ENCODE measurements around the gene ATF6. TPM values are rescaled to one million over a fixed set of nuclear protein-coding genes. Genes with fewer than 3 reads are reported as not detected.
"Not testable (repeated sequence)": the region's sequence is repeated elsewhere in the genome, so short reads cannot be mapped to it uniquely, and the experiment has no call there.

The ATF6 gene
- total RNA-seq, 1 donor from 2014 or later, result 26.5 TPM

DNA sequence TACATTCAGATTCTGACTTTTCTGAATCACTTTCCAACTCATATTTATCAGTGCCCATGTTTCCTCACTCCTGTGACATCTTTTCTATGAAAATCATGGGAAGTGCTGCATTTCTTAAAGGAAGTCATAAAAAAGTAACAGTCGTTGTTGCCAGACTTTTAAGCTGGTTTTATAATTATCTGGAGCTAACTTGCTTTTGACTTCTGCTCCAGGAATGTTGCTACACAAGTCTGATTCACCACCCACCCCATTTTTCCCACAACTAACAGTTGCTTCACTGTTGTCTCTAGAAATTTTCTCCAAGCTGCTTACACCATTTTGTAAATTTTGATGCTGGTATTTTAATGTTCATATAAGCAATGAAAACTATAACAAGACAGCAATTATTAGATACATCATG is 32.6 kb upstream of the ATF6 start:
- DNase-seq (ENCODE audit: low spot score), result no peak

DNA sequence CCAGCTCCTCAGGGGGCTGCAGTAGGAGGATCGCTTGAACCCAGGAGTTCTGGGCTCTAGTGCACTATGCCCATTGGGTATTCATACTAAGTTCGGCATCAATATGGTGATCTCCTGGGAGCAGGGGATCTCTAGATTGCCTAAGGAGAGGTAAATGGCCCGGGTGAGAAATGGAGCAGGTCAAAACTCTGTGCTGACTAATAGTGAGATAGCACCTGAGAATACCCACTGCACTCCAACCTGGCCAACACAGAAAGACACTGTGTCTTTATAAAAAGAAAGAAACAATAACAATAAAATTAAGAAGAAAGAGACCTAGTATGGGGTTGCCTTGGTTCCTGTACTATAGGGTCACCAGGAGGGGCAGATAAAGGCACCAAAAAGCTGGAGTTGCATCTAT is 30.3 kb upstream of the ATF6 start:
- DNase-seq (ENCODE audit: low spot score), result no peak

DNA sequence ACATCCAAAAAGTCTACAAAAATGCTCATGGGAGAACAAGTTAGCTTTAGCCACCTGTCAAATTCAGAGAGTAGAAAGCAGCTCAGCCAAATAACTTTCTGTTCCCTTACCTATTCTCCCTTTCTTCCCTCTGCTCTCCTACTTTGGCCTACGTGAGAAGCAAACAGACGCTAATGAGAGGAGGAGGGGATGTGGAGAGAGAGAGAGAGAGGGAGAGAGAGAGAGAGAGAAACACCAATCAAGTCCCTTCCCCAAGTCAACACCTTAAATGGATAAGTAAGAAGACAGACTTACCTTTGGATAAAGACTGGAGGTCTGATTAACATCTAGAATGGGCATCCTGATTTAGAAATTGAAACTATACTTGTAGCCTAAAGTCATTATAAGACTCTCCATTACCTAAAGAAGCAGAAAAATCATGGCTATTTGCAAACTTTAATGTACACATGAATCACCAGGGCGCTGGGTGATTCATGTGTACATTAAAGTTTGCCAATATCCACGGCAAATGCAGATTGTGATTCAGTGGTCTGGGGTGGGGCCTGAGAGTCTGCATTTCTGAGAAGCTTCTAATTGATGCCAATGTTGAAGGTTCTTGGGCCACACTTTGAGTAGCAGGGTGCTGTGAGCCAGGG is 29.7 kb upstream of the ATF6 start:
- no peak for DNase-seq (ENCODE audit: low spot score)

DNA sequence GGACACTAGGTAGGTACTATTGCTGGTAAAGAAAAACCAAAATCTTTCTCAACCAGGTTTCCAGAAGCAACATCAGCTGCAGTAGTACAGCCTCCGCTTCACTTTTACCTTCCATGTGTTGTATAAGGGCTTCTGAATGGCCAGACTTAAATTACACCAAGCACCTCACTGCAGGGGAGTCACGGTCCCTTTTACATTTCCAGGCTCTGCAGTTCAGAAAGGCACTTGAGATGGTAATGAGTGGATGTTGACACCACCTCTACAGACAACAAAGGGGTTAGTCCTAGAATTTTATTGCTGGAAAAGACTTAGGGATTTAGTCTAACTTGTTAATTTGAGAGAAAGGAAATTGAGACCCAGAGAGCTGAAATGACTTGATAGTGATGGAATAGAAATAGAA is 28.5 kb upstream of the ATF6 start:
- no peak for DNase-seq (ENCODE audit: low spot score)

DNA sequence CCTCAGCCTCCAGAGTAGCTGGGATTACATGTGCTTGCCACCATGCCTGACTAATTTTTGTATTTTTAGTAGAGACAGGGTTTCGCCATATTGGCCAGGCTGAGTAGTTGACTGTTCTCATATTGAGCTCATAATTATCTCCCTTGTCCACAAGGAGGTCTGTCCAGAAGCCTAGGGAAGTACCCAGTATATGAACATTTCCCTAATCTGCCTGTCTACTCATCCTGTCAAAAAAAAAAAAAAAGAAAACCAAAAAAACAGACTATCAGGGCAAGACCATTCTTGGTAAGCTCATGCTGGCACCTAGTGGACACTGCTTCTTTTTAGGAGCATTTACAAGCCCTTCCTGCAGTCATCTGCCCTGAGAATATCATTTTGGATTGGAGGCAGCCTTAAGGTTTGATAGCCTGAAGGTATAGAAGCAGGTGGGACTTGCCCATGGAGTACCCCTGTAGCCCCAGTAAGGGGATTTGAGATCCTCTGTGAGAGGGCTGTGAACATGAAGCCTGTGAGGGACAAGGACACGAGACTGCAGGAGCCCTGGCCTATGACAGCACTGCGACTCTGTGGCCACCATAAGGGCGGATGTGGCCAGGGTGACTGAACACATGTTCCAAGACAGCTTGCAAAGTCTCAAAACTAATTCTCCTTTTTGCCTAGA is 27.4 kb upstream of the ATF6 start:
- no peak for DNase-seq (ENCODE audit: low spot score)

DNA sequence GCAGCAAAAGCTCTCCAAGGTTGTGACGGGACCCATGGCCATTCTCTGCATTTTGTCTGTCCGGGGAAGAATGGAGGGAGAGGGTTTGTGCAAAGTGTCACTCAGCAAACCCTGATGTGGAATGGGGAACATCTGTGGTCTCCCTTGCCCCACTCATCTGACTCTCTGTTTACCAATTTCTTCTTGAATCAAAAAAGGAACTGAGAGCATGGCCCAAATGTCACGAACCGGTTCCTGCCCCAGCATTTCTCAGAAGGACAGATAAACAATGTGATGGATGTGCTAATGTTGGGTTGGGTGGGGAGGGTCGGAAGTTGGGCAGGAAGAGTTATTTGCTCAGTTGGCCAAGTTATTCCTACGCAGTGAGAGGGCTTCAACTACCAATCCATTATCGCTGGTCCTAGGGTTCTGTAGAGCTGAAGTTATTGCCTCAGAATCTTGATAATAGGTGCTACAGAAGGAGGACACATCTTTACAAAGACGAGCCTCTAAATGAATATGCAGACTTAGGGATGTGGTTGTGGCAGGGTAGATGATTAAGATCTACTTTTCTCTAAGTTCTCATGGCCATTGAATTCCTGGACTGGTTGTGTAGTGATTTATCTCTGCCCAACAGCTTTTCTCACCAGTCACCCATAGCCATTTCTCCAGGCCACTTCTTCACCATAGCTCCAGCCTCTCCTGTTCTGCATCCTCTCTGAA is 26.1 kb upstream of the ATF6 start:
- DNase-seq (ENCODE audit: low spot score), result no peak

DNA sequence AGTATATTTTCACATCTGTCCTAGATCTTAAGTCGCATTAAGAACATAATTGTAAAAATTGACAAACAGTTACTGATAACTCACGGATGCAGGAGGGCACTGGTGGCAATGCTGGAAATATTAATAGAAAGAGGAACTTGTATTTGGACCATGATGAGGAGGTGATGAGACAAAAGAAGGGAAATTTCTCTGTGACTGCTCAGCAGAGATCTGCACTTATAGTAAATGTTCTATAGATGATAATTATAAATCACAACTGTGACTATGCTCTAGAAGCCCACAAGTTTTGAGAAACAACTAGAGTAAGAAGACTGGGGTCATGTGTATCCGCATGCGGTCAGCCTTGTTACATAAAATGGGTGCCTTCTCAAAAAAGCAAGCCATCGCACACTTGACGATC is 25.2 kb upstream of the ATF6 start:
- DNase-seq (ENCODE audit: low spot score), result no peak

DNA sequence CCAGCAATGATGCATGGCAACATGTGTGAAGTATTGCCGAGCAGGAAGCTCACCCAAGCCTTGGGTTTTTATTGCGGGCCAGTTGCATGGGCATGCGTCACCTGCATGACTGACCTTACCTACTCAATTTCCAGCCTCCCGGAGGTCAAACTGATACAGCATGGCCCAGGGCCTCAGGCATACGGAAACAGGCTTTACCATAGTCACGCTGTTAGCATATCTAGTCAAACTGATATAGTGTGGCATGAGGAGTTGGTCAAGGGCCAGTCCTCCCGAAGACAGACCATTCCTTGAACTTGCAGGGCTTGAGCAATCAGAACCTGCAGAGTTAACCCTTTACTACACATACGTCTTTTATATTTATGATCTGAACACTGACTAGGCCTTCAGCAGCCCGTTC is 22.9 kb upstream of the ATF6 start:
- no peak for DNase-seq (ENCODE audit: low spot score)

DNA sequence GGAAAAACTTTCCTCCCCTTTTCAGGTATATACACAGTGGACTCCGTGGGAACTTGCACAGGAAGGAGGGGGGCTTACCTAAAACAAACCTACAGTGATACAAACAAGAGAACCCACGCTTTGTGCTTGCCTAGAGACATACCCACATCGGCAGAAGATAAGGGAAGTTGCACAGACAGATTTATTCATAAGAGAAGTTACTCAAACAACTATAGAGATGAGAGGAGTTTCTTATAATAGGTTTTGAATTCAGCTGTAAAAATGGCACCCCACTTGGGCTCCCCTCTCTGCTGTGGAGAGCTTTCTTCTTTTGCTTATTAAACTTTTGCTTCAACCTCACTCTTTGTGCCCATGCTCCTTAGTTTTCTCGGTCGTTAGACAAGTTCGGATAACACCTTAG is 18.3 kb upstream of the ATF6 start:
- DNase-seq (ENCODE audit: low spot score), result no peak

DNA sequence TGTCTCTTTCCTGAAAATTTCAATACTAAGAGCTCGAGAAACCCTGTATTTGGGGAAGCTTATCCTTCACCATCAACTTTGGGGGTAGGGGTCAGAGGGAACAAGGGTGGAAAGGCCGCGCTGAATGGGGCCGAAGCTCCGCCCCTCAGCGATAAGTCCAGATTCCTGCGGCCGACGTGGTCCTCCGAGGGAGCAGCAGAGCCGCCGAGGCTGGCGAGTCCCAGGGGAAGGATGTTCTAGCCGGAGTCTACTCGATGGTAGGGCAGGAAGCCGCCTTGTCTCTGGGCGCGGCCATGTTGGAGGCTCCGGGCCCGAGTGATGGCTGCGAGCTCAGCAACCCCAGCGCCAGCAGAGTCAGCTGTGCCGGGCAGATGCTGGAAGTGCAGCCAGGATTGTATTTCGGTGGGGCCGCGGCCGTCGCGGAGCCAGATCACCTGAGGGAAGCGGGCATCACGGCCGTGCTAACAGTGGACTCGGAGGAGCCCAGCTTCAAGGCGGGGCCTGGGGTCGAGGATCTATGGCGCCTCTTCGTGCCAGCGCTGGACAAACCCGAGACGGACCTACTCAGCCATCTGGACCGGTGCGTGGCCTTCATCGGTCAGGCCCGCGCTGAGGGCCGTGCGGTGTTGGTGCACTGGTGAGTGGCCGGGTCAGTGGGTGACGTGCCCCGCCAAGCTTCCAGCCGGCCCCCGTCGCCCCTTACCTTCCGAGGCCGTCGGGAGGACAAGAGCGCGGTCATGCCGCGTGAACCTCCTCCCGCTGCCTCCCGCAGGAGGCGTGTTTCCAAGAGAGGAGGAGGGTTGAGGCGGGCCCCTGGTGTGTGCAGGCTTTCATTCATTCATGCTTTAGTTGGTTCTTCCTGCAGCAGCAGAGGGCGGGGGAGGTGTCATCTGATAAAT is 16.4 kb upstream of the ATF6 start, which contains the start of gene DUSP12:
Gene DUSP12, plus strand, starts transcription at position 278 of the 899 bp plus-strand sequence. Its CDS starts 16 bp downstream, at position 294.
- peak; percentile 97 for DNase-seq (ENCODE audit: low spot score)

DNA sequence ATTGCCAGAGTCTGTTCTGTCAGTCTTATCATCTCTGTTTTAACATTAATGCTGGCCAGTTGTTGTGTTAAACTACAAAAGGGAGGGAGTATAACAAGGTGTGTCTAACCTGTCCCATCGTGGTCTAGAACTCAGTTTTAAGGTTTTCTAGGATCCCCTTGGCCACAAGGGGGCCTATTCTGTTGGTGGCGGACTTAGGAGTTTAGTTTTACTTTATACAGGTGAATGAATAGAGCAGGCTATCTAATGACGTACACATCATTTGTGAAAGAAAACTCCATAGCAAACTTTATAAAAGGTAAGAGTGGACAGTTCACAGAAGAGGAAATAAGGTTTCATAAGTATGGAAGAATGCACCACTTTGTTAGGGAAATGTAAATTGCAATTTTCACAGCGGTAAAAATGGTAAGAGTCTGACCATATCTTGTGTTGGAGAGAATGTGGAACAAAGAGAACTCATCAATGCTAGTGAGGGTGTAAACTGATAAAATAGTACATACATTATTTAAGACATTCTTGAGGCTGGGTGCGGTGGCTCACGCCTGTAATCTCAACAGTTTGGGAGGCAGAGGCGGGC is 2.5 kb upstream of the ATF6 start:
- DNase-seq (ENCODE audit: low spot score), result no peak

DNA sequence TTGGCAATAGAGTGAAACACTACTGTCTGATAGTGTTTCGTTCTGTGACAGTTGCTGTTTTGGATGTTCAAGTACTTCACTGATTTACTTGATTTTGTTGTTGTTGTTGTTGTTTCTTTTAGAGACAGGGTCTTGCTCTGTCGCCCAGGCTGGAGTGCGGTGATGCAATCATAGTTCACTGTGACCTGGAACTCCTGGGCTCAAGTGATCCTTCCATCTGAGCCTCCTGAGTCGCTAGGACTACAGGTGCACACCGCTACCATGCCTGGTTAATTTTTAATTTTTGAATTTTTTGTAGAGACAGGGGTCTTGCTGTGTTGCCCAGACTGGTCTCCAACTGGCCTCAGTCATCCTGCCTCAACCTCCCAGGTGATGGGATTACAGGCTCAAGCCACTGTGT is 2.3 kb downstream of the ATF6 start:
- DNase-seq (ENCODE audit: low spot score), result no peak

DNA sequence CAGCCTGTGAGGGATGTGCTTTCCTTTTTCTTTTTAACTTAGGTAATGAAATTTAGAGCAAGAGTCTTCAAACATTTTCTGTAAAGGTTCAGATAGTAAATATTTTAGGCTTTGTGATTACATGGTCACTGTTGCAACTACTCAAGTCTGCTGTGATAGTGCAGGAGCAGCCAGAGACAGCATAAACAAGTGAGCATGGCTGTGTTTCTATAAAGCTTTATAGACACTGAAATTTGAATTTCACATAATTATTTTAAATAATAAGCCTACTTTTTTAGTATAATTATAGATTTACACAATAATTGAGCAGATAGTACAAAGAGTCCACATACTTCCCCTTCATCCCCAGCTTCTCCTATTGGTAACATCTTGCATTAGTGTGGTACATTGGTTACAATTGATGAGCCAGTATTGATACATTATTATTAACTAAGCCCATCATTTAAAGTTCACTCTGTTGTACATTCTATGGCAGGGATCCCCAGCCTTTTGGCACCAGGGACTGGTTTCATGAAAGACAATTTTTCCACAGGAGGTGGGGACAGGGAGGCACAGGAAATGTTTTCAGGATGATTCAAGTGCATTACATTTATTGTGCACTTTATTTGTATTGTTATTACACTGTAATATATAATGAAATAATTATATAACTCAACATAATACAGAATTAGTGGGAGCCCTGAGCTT is 3.0 kb downstream of the ATF6 start:
- DNase-seq (ENCODE audit: low spot score), result no peak

DNA sequence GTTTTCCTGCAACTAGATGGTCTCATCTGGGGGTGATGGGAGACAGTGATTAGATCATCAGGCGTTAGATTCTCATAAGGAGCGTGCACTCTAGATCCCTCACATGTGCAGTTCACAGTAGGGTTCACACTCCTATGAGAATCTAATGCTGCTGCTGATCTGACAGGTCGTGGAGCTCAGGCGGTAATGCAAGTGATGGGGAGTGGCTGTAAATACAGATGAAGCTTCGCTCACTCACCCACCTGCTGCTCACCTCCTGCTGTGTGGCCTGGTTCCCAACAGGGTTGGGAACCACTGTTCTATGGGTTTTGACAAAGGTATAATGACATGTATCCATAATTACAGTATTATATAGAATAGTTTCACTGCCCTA is 3.5 kb downstream of the ATF6 start:
- not testable (repeated sequence) for DNase-seq (ENCODE audit: low spot score)

DNA sequence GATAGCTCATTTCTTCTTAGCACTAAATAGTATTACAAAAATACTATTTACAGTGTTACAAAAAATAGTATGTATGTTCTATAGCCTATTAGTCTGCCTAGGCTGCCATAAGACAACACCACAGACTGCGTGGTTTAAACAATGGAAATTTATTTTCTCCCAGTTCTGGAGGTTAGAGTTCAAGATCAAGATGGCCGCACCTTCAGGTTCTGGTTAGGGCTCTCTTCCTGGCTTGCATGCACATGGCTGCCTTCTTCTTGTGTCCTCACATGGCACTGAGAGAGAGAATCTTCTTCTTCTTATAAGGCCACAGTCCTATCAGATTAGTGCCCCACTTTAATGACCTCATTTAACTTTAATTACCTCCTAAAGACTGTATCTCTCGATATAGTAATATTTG is 4.1 kb downstream of the ATF6 start:
- DNase-seq (ENCODE audit: low spot score), result no peak

DNA sequence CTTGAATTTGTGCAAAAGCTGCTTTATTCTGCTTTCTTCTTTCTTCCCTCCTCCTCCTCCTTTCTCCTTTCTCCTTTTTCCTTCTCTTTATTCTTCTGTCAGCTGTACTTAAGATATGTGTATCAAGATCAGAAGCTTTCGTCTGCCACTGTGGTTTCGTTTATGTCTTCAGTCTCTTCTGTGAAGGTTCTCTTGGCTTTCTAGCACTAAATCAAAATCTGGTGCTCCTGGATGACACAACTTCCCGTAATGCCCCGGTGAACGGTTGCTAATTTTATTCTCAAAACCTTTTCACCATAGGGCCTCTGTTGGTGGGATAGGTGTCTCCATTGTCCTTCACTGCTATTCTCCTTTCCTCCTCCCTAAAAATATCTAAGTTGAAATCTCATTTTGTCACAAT is 5.0 kb downstream of the ATF6 start:
- no peak for DNase-seq (ENCODE audit: low spot score)

DNA sequence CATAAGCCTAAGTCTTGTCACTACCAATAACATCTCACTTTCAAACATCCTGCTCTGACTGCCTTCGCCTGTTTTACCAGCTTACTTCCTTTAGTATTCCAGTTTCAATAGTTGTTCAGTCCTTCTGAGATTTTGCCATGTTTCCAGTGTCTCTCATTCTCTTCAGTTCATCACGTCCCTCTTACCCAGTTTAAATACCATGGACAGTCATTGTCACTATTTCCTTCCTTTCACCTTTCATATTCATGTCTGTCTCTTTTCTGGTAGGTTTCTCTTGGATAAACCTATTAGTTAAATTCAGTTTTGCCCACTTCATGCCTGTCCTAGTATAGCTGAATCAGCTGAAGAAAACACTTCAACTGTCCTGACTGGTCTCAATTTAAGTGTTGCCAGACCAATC is 5.9 kb downstream of the ATF6 start:
- no peak for DNase-seq (ENCODE audit: low spot score)

DNA sequence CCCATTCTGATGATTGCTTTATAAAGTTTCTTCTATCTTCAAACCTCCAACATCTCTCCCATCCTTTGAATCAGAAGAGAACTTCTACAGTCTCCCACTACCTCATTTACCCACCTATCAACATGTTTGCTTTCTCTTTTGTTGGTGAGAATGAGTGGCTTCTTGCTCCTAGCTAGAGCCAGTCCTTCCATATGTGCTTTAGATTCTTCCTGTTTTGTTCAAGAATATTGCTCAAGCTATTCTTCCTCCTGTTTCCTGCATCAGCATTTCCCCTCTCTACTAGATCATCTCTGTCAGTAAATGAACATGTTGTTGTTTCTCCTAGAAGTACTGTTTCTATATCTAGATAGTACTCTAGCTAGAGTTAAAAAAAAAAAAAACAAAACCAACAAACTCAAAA is 6.3 kb downstream of the ATF6 start:
- DNase-seq (ENCODE audit: low spot score), result no peak

DNA sequence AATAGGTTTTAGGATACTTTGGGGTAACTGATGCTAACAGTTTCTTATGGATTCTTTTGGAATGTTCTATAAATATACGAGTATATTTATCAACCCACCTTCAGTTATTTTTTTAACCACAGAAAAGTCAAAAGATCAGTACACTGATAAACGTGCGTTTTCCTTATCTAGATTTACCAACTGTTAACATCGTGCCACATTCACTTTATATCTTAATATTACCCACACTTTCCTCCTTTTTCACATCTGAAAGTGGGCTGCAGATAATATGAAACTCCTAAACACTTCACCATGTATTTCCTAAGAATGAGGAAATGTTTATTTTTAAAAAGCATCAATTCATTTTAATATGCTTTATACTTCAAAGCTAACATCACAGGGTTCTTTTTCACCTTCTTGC is 7.7 kb downstream of the ATF6 start:
- no peak for DNase-seq (ENCODE audit: low spot score)

DNA sequence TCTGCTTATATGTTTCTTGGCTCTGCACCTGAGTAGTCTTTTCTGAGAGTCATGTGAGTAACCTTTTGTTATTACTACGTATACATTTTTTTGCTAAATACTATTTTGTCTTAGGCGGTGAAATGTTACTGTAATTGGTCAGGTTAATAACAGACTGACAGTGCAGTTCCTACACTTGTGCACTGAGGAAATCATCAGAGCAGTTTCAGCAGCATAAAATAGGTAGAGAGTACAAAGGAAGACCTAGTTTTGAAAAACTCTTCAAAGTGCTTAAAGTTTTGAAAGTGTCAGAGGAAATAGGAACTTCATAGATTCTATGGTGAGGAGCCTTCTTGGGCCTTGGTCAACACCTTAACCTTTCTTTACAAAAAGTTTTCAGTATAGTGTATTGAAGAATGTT is 11.1 kb downstream of the ATF6 start:
- no peak for DNase-seq (ENCODE audit: low spot score)

DNA sequence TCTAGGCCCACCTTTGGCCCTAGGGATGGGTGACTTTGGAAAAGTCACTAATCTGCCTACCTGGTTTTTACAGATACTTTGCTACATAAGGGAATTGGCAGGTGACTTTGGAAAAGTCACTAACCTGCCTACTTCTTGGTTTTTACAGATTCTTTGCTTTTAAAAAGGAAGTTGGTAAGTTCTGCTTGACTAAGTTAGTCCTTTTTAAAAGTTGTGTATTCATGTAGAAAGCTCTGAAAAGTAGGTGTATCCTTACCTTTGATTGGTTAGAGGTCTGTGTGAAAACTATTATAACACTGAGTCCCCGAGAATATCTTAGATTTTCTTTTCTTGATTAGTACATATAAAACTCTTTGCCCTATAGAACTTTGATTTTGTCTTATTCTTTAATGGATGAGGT is 12.4 kb downstream of the ATF6 start:
- no peak for DNase-seq (ENCODE audit: low spot score)
